Urinary bladder (tissue), 4 donors: ENCODE results near the gene CYS1. TPM values are rescaled to one million over a fixed set of nuclear protein-coding genes. Genes with fewer than 3 reads are reported as not detected.
"Not testable (repeated sequence)": the region's sequence is repeated elsewhere in the genome, so short reads cannot be mapped to it uniquely, and the experiment has no call there.

ENCODE experiments used
- DNase-seq: peaks from one replicate; pipeline ENCODE4 v3.0.0-alpha.2; 2015; ENCODE audit errors: extremely low spot score
- H3K27ac ChIP-seq: one replicate; pipeline ENCODE4 v1.5.1; 2013; ENCODE audit warnings: low read depth, mild to moderate bottlenecking, moderate library complexity
- H3K36me3 ChIP-seq: one replicate; pipeline ENCODE4 v1.6.1; 2013; ENCODE audit warnings: mild to moderate bottlenecking, moderate library complexity; ENCODE audit not compliant: insufficient read depth
- H3K4me1 ChIP-seq: one replicate; pipeline ENCODE4 v1.6.1; 2013; ENCODE audit warnings: mild to moderate bottlenecking, moderate library complexity; ENCODE audit not compliant: insufficient read depth
- H3K4me3 ChIP-seq: one replicate; pipeline ENCODE4 v1.5.1; 2013; ENCODE audit warnings: low read depth, low read length
- WGBS: extraction: QIAGEN DNeasy Blood & Tissue Kit; methylation state at CpG from one replicate; pipeline ENCODE4 v1.1.7; 2013; 5-methylcytosine and 5-hydroxymethylcytosine counted together
- polyA plus RNA-seq: library from polyadenylated mRNA; stranded (reverse); fragments of 200-250 nt; gene quantifications from one replicate; pipeline ENCODE4 v1.2.3, GENCODE V29; 2013
- total RNA-seq: library from RNA; depleted of rRNA; stranded (reverse); fragments of >200 nt; gene quantifications from one replicate; pipeline ENCODE4 v1.2.3, GENCODE V29; 2014
- donor health status: healthy with polysubstance abuse.
- donor health status: healthy.

The CYS1 gene
- total and polyA plus RNA-seq, 2 donors = 6.2 to 7.2 TPM

DNA sequence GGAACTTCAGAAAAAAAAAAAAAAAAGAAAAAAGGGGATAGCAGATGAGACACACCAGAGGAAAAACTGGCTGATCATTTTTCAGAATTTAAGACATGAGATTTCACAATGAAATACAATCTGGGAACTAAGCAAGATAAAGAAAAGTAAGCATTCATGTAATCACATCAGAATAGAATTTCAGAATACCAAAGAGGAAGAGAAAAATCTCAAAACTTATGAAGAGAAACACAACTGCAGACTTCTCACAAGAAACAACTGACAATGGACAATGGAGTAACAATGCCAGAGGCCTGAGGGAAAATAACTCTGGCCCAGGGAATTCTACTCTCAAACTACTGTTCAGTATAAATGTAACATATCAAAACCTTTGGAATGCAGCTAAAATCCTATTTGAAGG lies 29.1 kb upstream of the CYS1 start:
- DNase-seq = no peak
- H3K4me3 ChIP-seq = no peak overlapping the region
- no peaks in the 10 kb centered on the region for H3K36me3 ChIP-seq
- no peaks in the 10 kb centered on the region for H3K4me1 ChIP-seq
- H3K27ac ChIP-seq = no peak overlapping the region

DNA sequence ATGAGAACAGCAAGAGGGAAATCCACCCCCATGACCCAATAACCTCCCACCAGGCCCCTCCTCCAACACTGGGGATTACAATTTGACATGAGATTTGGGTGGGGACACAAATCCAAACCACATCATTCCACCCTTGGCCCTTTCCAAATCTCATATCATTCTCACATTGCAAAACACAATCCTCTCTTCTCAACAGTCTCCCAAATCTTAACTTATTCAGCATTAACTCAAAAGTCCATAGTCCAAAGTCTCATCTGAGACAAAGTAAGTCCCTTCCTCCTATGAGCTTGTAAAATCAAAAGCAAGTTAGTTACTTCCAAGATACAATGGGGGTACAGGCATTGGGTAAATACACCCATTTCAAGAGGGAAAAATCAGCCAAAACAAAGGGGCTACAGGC lies 24.7 kb upstream of the CYS1 start:
- not testable (repeated sequence) for H3K4me3 ChIP-seq, H3K27ac ChIP-seq, H3K36me3 ChIP-seq, H3K4me1 ChIP-seq, DNase-seq

DNA sequence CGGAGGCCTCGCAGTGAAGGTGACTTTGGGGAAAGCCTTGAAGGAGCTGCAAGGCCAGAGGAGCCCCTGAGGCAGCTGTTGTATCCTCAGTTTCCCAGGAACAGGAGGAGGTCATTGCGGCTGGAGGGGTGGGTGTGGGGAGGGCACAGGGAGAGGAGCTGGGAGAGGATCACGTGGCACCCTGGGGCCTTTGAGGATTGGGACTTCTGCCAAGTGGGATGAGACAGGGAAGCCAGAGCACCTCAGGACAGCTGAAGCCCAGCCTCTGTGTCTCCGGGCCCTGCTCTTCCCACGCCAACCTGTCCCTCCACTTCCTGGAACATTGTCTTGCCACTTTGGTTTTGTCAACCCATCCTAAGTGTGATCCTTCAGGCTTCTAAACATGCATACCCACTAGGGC lies 23.0 kb upstream of the CYS1 start:
- no peak for DNase-seq
- H3K4me1 ChIP-seq = no peaks in the 10 kb centered on the region
- H3K4me3 ChIP-seq = no peak overlapping the region
- no peaks in the 10 kb centered on the region for H3K36me3 ChIP-seq
- 85% methylated on average over 6 of the region's 6 CpGs for WGBS
- H3K27ac ChIP-seq = no peak overlapping the region

DNA sequence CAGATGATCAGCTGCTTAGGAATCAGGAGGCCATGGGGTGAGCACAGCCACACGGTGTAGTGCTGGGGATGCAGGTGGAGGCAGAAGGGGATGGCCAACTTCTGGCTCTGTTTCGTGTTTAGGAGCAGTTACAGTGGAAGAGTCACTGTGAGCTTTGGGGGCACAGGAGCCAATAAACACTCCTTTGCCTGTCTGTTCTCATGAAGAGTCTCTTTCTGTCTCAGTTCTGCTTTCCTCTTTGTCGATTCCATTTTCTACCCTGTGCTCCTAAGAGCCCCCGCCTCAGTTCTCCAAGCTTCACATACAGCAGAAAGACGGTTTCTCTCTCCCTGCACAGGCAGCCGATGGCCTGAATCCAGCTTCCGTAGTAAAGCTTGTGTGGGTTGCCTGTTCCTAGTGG lies 21.3 kb upstream of the CYS1 start:
- Histone ChIP-seq H3K36me3 (no peaks in the 10 kb centered on the region), H3K4me3 (no peak overlapping the region), H3K27ac (no peak overlapping the region), H3K4me1 (no peaks in the 10 kb centered on the region)
- no peak for DNase-seq
- 57% methylated on average over 7 of the region's 7 CpGs for WGBS

DNA sequence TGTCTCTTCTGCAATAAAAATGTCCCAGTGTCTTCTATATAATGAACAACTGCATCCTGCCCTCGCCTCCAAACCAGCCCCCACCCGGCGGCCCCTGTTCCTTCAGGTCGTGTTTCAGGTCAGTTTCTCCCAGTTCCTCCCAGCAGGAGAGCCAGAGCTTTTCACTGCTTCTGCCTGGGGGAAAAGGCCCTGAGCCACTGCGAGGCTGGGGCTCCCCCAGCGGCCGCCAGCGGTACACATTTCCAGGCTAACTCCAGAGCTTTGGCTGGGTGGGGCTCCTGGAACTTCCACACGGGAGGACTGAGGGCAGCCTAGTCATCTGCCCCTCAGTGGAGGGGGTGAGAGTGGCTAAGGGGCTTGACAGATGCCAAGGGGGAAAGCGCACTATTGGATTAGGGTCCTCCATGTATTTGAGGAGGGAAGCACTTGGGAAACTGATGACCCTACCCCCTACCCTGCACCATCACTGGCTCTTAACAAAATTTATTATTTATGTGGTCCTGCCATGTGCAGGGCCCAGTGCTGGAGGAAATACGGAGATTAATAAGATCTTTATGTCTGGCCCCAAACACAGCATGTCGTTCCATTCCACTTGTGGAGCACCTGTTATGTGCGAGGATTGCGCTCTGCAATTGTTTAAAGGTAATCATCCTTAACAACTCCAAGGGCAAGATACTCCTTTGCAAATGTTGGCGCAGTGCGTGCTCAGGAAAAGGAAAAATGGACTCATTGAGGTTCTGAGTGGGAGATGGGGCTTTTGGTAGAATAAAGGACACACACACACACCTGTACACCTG lies 17.3 kb upstream of the CYS1 start:
- no peak overlapping the region for H3K4me3 ChIP-seq
- H3K4me1 ChIP-seq = no peaks in the 10 kb centered on the region
- DNase-seq = no peak
- 36% methylated on average over 16 of the region's 16 CpGs for WGBS
- H3K36me3 ChIP-seq = no peaks in the 10 kb centered on the region
- no peak overlapping the region for H3K27ac ChIP-seq

DNA sequence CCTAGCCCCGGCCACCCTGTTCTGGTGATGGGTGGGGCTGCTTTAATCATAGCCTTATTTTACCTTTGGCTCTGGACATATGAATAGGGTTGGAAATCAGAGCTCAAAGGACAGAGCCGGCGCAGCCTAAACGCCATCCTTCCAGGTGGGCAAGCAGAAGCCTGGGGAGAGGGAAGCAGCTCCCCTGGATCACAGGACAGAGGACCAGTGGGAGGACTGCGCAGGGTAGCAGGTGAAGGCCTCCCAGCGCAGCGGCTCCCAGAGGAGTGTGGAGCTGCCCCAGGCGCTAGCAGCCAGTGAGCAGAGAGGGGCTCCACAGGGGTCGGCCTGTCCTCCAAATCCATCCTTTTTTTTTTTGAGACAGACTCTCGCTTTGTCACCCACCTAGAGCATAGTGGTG lies 16.4 kb upstream of the CYS1 start:
- no peak overlapping the region for H3K4me3 ChIP-seq
- H3K4me1 ChIP-seq = no peaks in the 10 kb centered on the region
- WGBS = 97% methylated on average over 10 of the region's 10 CpGs
- H3K27ac ChIP-seq = no peak overlapping the region
- no peak for DNase-seq
- H3K36me3 ChIP-seq = no peaks in the 10 kb centered on the region

DNA sequence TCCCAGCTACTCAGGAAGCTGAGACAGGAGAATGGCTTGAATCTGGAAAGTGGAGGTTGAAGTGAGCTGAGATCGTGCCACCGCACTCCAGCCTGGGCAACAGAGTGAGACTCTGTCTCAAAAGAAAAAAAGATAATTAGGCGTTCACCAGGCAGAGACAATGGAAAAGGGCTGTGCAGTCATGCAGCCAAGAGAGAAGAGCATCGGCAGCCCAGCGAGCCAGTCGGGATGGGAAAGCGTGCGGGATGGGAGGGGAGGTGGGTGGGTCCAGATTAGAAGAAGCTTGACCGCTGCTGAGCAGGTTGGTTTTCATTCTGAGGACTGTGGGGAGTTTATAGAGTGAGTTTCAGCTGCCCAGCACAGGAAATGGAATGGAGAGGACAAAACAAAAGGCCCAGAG lies 15.0 kb upstream of the CYS1 start:
- 86% methylated on average over 9 of the region's 9 CpGs for WGBS
- Histone ChIP-seq H3K4me1 (no peaks in the 10 kb centered on the region), H3K4me3 (no peak overlapping the region), H3K27ac (no peak overlapping the region), H3K36me3 (no peaks in the 10 kb centered on the region)
- no peak for DNase-seq

DNA sequence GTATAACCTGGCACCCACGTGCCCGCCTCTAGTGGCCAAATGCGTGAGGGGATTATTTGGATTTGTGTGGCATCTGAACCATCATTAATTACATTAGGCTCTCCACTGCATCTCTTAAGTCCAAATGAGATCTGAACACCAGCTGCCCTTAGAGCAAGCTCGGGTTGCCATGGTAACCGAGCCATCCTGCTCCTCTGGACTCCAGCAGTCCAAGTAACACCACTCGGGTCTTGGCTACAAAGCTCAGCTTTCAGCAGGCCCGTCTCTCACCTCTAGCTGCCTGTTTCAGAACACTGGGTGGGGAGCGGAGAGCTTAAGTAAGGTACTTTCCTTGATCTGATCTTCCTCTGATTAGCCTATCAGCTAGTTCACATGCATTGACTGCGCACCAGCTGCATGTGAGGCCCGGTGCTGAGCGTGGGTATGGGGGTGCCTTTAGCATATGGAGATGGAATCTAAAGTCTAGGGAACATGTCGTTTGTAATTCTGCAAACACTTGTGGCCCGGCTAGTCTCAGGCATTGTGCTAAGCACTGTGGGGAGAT lies 14.1 kb upstream of the CYS1 start:
- whole genome bisulfite sequencing = 85% methylated on average over 13 of the region's 13 CpGs
- no peak overlapping the region for H3K27ac ChIP-seq
- no peak overlapping the region for H3K4me3 ChIP-seq

DNA sequence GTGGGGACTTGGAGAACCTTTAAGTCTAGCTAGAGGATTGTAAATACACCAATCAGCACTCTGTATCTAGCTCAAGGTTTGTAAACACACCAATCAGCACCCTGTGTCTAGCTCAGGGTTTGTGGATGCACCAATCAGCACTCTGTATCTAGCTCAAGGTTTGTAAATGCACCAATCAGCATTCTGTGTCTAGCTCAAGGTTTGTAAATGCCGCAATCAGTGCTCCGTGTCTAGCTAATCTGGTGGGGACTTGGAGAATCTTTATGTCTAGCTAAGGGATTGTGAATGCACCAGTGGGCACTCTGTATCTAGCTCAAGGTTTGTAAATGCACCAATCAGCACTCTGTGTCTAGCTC lies 11.7 kb upstream of the CYS1 start:
- WGBS = 99% methylated on average over 2 of the region's 2 CpGs
- not testable (repeated sequence) for DNase-seq, H3K36me3 ChIP-seq, H3K4me3 ChIP-seq, H3K27ac ChIP-seq, H3K4me1 ChIP-seq

More for the DNA sequence above, 14.1 kb upstream of the CYS1 start:
- DNase-seq = no peak
- Histone ChIP-seq H3K4me1 (no peaks in the 10 kb centered on the region), H3K36me3 (no peaks in the 10 kb centered on the region)

DNA sequence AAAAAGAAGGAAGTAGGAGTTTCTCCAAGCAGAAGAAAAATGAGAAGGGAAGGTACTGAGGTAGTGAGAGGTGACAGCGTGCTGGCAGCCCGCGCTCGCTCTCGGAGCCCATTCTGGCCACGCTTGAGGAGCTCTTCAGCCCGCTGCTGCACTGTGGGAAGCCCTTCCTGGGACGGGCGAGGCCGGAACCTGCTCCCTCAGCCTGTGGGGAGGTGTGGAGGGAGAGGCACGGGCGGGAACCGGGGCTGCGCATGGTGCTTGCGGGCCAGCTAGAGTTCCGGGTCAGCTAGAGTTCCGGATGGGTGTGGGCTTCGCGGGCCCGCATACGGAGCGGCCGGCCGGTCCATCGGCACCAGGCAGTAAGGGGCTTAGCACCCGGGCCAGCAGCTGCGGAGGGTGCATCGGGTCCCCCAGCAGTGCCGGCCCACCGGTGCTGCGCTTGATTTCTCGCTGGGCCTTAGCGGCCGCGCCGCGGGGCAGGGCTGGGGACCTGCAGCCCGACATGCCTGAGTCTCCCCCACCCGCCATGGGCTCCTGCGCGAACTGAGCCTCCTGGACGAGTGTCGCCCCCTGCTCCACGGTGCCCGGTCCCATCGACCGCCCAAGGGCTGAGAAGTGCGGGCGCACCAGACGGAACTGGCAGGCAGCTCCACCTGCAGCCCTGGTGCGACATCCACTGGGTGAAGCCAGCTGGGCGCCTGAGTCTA lies 11.1 kb upstream of the CYS1 start:
- H3K4me3 ChIP-seq = no peak overlapping the region
- H3K36me3 ChIP-seq = no peaks in the 10 kb centered on the region
- no peak overlapping the region for H3K27ac ChIP-seq
- WGBS = 23% methylated on average over 52 of the region's 52 CpGs
- DNase-seq = no peak
- H3K4me1 ChIP-seq = no peaks in the 10 kb centered on the region

DNA sequence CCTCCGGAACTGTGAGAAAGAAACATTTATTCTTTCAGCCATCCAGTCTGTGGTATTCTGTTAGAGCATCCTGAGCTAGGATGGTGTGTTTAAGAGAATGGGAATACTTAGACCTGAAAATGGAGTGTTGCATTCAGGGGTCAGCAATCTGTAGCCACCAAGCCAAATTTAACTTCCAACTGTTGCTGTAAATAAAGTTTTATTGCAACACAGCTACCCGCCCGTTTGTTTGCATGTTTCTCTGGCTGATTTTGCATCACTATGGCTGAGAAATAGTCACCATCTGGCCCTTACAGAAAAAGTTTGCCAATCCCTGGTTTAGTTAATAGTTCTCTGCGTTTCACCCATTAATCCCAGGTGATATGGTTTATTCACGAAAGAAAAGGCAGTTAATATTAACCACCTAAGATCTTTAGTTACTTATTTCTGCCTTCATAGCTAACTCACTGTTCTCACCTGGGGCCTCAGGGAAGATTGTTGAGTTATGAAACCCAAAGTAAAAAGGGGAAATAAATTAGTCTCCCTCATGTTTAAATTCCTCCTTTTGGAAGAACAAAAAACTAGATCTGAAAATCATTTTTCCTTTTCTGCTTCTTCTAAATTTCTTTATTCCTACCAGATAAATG lies 9.5 kb upstream of the CYS1 start:
- Histone ChIP-seq H3K36me3 (no peaks in the 10 kb centered on the region), H3K4me3 (no peak overlapping the region), H3K27ac (no peak overlapping the region), H3K4me1 (no peaks in the 10 kb centered on the region)
- WGBS = 58% methylated on average over 5 of the region's 5 CpGs
- DNase-seq = no peak

DNA sequence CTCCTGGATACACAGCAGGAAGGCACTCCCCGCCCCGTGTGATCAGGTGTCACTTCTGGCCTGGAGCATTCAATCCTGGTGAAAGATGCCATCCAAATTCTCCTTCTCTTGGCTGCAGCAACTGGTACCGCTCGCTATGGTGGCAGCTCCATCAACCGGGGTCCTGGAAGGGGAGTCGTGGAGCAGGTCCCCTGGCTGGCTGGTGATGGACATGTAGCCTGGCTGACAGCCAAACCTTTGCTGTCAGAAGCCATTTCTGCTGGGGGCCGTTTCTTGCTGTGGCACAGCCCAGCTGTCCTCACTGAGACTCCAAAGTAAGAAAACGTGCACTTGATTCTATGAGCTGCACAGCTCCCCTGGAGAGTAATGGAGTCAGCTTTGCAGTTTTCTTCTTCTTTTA lies 7.1 kb upstream of the CYS1 start:
- Histone ChIP-seq H3K36me3 (no peaks in the 10 kb centered on the region), H3K27ac (no peak overlapping the region), H3K4me3 (no peak overlapping the region), H3K4me1 (no peaks in the 10 kb centered on the region)
- WGBS = 64% methylated on average over 8 of the region's 8 CpGs
- DNase-seq = no peak

DNA sequence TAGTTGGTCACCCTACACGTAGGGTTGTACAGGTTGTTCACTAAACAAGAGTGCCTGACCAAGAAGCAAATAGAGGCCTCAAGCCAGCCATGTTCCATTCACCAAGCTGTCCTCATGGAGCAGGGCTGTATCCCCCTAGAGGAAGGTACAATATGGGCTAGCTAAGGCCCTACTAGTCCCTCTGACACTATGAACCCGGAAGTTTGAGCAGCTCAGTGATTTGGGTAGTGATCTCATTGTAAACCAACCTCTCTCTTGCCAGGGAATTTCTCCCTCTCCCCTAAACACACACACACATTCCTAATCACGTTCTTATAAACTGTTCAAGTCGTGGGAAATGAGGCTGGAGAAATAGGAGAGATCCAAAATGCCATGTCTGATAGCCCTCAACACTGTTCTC lies 6.7 kb upstream of the CYS1 start:
- DNase-seq = no peak
- Histone ChIP-seq H3K4me1 (no peaks in the 10 kb centered on the region), H3K36me3 (no peaks in the 10 kb centered on the region), H3K4me3 (no peak overlapping the region), H3K27ac (no peak overlapping the region)
- 51% methylated on average over 4 of the region's 4 CpGs for WGBS

DNA sequence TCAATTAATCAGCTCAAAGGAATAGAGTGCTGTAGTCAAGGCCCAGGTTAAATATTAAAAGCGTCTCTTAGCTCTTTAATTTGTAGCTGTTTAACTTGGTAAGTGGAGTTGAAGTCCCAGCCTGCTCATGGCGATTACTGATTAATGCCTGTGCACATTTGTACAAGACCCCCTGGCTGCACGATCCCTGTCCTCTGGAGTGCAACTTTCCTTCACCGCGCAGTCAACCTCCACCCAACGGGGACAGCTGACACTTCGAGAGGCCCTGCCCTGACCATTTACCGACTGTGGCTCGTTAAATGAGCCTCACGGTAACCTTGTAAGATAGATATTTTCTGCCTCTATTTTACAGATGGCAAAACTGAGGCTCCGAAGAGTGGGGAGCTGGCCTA lies 5.5 kb upstream of the CYS1 start:
- Histone ChIP-seq H3K4me3 (no peak overlapping the region), H3K4me1 (no peaks in the 10 kb centered on the region), H3K27ac (no peak overlapping the region), H3K36me3 (no peaks in the 10 kb centered on the region)
- WGBS = 91% methylated on average over 11 of the region's 11 CpGs
- no peak for DNase-seq
